Esophagus squamous epithelium (tissue), 5 donors: ENCODE measurements around the gene UPF1. TPM values are rescaled to one million over a fixed set of nuclear protein-coding genes. Genes with fewer than 3 reads are reported as not detected.

Source experiments
- DNase-seq: peaks from one replicate; lab custom pipeline; 2025; lab: John Stamatoyannopoulos, UW
- H3K27ac ChIP-seq, 4 donors: fragments of 200-600 bp; sonication (generic); one replicate each; pipeline ENCODE4 v1.5.1; 2016 to 2019; ENCODE audit warnings: mild to moderate bottlenecking in 1 of 4
- H3K27me3 ChIP-seq, 4 donors: fragments of 200-600 bp; sonication (generic); 1 replicate in 3 of 4; 2 replicates in 1 of 4; pipeline versions ENCODE4 v1.5.1 to v1.6.0; 2017 to 2021; ENCODE audit warnings: antibody characterized with exemption in 1 of 4
- H3K36me3 ChIP-seq, 3 donors: fragments of 200-600 bp; sonication (generic); one replicate each; pipeline ENCODE4 v1.5.1; 2016 to 2019
- H3K4me1 ChIP-seq, 3 donors: fragments of 200-600 bp; sonication (generic); one replicate each; pipeline ENCODE4 v1.5.1; 2017 to 2019
- H3K4me3 ChIP-seq, 4 donors: fragments of 200-600 bp; sonication (generic); 1 replicate in 3 of 4; 2 replicates in 1 of 4; pipeline ENCODE4 v1.5.1; 2016 to 2019; ENCODE audit warnings: mild to moderate bottlenecking in 2 of 4, moderate library complexity in 1 of 4
- H3K9me3 ChIP-seq, 3 donors: fragments of 200-600 bp; sonication (generic); one replicate each; pipeline ENCODE4 v1.5.1; 2016 to 2019
- CTCF ChIP-seq, 6 experiments: fragments of 450-650 bp in 4 of 6; fragments of 200-600 bp in 2 of 6; sonication (generic) in 2 of 6; IDR thresholded peaks; one replicate each; pipeline ENCODE4 v1.5.1; 2016 to 2019; ENCODE audit warnings: antibody characterized with exemption in 6 of 6, mild to moderate bottlenecking in 4 of 6, moderate library complexity in 4 of 6
- POLR2A ChIP-seq, 4 donors: fragments of 450-650 bp; IDR thresholded peaks; one replicate each; pipeline ENCODE4 v1.6.1; 2017; ENCODE audit warnings: antibody characterized with exemption in 4 of 4, mild to moderate bottlenecking in 4 of 4, moderate library complexity in 3 of 4
- WGBS, 2 donors: methylation state at CpG; one replicate each; pipeline ENCODE4 v1.1.5; 2018; 5-methylcytosine and 5-hydroxymethylcytosine counted together
- intact Hi-C: fragments of 100-400 bp; cut with DNase I; formaldehyde crosslinking; loops from one replicate; pipeline ENCODE4 v1.15.0; 2022
- total RNA-seq, 4 donors: library from RNA; depleted of rRNA; stranded (reverse); fragments of >200 nt; gene quantifications; one replicate each; pipeline ENCODE4 v1.1.0, GENCODE V29; 2016
- donor health status: DM: yes; HTN: yes; CAD: no.

The UPF1 gene
- total RNA-seq, 4 donors from 2014 or later = 31.6 to 69.7 (median 55.6) TPM

- DNase-seq = no peak
- H3K27ac ChIP-seq = peak overlapping the region in 1 of 4 donors; percentile 34
- no peaks in the 10 kb centered on the region for H3K9me3 ChIP-seq
- H3K4me1 ChIP-seq = peaks cover 24 to 52% (median 30%) of the 10 kb centered on the region in 3 donors
- H3K4me3 ChIP-seq = peak overlapping the region in 1 of 4 donors; percentile 50
- H3K36me3 ChIP-seq = no peaks in the 10 kb centered on the region
- 12 to 41% methylated on average over 10 to 15 of the region's 65 CpGs for WGBS, 2 donors
- H3K27me3 ChIP-seq = peaks cover 28 to 92% (median 37%) of the 10 kb centered on the region in 4 donors
- TF ChIP-seq CTCF (IDR thresholded peaks at IDR 0.05) = no peak
- TF ChIP-seq POLR2A (IDR thresholded peaks at IDR 0.05) = no peak
- intact Hi-C loops = no loop called here
Observed at GRCh38 chr19:18785179-18786124, 46.3 kb upstream of the UPF1 start.

GRCh38 chr19:18788529-18789421 lies 43.0 kb upstream of the UPF1 start:
- H3K9me3 ChIP-seq = no peaks in the 10 kb centered on the region
- no peaks in the 10 kb centered on the region for H3K36me3 ChIP-seq
- peak overlapping the region in 2 of 4 donors; percentile 5 to 59 for H3K4me3 ChIP-seq
- H3K27ac ChIP-seq = no peak overlapping the region
- H3K4me1 ChIP-seq = peaks cover 31 to 62% (median 36%) of the 10 kb centered on the region in 3 donors
- 1% methylated on average over 17 of the region's 68 CpGs; no CpG with 5 or more reads in 1 of the 2 donors for WGBS, 2 donors
- intact Hi-C loops = no loop called here
- TF ChIP-seq POLR2A (IDR thresholded peaks at IDR 0.05) (no peak), CTCF (IDR thresholded peaks at IDR 0.05) (no peak)
- H3K27me3 ChIP-seq = peaks cover 37 to 100% (median 48%) of the 10 kb centered on the region in 4 donors
- no peak for DNase-seq

GRCh38 chr19:18789422-18789869 lies 42.3 kb upstream of the UPF1 start:
- Histone ChIP-seq H3K27ac (no peak overlapping the region), H3K9me3 (no peaks in the 10 kb centered on the region), H3K4me1 (peaks cover 31 to 62% (median 36%) of the 10 kb centered on the region in 3 donors), H3K36me3 (no peaks in the 10 kb centered on the region), H3K4me3 (peak overlapping the region in 3 of 4 donors; percentile 22 to 59 (median 39)), H3K27me3 (peaks cover 37 to 100% (median 48%) of the 10 kb centered on the region in 4 donors)
- DNase-seq = no peak
- TF ChIP-seq POLR2A (IDR thresholded peaks at IDR 0.05) = no peak
- no peak for TF ChIP-seq CTCF (IDR thresholded peaks at IDR 0.05)
- intact Hi-C loops = no loop called here
- 0% methylated on average over 1 of the region's 38 CpGs; no CpG with 5 or more reads in 1 of the 2 donors for WGBS, 2 donors

- no peak for TF ChIP-seq CTCF (IDR thresholded peaks at IDR 0.05)
- no peak for TF ChIP-seq POLR2A (IDR thresholded peaks at IDR 0.05)
- Histone ChIP-seq H3K4me1 (peaks cover 31 to 59% (median 36%) of the 10 kb centered on the region in 3 donors), H3K4me3 (peak overlapping the region in 3 of 4 donors; percentile 22 to 59 (median 39)), H3K36me3 (no peaks in the 10 kb centered on the region), H3K27me3 (peaks cover 37 to 100% (median 48%) of the 10 kb centered on the region in 4 donors), H3K27ac (no peak overlapping the region), H3K9me3 (no peaks in the 10 kb centered on the region)
- no peak for DNase-seq
- 2 to 3% methylated on average over 21 to 24 of the region's 65 CpGs for WGBS, 2 donors
- intact Hi-C loops = no loop called here
Observed at GRCh38 chr19:18789883-18790565, 41.7 kb upstream of the UPF1 start.
